Activated effector memory CD4-positive, alpha-beta T cell treated with anti-CD3 and anti-CD28 coated beads, Interleukin-2, amount 50 U/mL, for 16 hours (primary cell): ENCODE data around the gene PTMS.
"Not testable (repeated sequence)": the region's sequence is repeated elsewhere in the genome, so short reads cannot be mapped to it uniquely, and the experiment has no call there.

Experiments used
- DNase-seq: peaks from one replicate; pipeline ENCODE4 v3.0.0-alpha.2; 2020

PTMS gene, protein sequence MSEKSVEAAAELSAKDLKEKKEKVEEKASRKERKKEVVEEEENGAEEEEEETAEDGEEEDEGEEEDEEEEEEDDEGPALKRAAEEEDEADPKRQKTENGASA

DNA sequence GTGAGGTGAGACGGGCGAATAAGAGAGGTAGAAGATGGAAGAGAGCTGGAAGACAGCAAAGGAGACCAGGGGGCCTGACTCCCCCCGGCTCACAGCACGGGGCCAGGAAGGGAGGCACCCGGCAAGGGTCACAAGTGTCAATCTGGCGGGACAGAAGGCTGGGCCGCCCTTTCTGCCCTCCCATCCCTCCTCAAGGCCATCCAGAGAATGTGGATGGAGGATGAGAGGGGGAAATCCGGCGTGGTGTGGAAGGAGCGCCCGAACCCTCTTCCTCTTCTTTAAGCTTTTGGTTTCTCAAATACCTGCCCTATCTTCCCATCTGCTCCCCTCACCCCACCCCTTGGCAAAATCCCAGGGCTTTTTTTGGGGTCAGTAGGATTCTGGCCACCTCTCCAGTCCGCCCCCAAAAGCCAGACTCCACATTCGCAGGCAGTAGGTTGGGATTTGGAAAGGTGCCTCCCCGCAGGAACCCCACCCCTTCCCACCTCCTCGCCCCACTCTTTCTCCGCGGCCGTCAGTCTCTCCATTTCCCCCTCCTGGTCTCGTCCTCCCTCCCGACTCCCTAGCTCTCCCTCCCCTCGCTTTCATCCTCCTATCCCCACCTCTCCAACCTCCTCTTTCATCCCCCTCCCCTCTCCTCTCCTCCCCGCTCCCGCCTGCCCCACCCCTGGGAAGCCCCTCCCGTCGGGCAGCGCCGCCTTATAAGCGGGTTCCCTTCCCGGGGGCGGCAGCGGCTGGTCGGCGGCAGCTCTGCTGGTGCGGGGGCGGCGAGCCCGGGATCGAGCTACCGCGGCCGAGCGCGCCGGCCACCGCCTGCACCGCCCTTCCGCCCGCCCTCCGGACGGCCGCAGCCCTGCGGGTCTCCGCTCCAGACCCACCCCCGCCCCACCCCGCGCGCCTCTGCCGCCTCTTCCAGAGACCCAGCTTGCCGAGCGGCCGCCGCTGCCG lies at the start of gene PTMS:
Gene PTMS (plus strand): TSS at position 730 of the 948 bp plus-strand sequence. CDS start 343 bp downstream, outside the sequence.
- peak; percentile 76 for DNase-seq

DNA sequence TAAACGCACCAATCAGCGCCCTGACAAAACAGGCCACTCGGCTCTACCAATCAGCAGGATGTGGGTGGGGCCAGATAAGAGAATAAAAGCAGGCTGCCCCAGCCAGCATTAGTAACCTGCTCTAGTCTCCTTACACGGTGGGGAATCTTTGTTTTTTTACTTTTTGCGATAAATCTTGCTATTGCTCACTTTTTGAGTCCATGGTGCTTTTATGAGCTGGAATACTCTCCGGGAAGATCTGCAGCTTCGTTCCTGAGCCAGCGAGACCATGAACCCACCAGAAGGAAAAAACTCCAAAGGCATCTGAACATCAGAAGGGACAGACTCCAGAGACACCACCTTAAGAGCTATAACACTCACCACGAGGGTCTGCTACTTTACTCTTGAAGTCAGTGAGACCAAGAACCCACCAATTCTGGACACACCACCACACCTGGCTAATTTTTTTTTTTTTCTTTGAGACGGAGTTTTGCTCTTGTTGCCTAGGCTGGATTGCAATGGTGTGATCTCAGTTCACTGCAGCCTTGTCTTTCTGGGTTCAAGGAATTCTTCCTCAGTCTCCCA lies 49.2 kb upstream of the PTMS start:
- no peak for DNase-seq

DNA sequence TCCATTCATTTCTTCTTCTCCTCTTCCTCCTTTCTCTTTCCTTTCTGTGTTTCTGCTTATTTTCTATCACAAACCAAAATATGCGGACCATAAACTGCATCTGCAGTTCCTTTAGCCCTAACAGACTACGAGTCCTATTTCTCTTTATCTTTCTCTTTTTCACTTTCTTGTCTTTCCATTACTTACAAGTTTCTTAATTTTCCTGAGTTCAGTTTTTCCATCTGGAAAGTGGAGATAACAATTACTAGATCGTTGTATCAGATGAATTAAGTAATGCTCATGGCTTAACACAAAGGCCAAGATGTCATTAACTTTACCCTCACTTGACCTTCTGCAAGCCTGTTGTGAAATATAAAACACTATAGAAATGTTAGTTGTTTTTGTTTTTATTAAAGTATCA lies 43.3 kb upstream of the PTMS start:
- DNase-seq = no peak

DNA sequence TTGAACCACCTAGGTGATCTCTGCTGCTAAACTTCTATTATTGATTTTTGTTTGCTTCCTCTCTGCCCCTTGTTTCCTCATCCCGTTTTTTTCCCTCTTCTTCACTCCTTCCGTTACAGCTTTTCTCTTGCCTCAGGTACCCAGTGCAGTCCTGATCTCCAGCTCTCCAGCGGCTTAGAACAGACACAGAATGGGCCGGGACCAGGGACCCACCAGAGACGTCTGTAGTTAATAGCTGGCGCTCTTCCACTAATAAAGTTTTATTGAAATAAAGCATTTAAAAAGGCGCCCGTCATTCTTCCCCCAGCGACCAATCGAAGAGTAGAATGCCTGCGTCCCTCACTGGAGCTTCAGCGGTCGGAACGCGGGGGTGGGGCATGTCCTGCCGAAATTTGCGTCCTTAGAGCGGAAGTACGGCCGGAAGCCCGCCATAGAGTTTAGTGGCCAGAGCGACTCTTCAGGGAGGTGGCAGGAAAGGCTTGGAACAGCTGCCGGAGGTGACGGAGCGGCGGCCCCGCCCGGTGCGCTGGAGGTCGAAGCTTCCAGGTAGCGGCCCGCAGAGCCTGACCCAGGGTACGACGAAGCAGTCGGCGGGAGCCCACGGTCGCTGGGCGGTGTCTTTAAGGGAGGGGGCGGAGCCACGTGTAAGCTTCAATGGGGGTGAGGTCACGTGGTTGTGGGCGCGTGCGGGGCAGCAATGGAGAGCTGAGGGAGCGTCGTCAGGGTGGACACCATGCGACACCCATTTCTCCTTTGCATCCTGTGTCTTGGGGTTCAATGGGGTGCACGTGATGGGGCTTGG lies 42.4 kb upstream of the PTMS start, which contains the start of gene COPS7A:
Gene COPS7A (plus strand): TSS at position 440 of the 802 bp plus-strand sequence. CDS start 611 bp downstream, outside the sequence.
- DNase-seq = peak; percentile 98

DNA sequence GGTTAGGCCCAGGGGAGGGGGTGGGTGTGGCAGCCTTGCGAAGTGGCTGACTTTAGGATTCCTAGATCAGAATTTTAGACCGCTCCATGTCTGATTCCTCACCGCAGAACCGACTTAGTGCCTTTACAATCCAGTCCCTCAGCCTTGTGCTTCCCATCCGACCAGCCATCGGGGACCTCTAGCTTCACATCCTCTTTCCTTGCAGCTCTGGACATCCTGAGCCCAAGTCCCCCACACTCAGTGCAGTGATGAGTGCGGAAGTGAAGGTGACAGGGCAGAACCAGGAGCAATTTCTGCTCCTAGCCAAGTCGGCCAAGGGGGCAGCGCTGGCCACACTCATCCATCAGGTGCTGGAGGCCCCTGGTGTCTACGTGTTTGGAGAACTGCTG lies 41.8 kb upstream of the PTMS start:
- peak; percentile 71 for DNase-seq

DNA sequence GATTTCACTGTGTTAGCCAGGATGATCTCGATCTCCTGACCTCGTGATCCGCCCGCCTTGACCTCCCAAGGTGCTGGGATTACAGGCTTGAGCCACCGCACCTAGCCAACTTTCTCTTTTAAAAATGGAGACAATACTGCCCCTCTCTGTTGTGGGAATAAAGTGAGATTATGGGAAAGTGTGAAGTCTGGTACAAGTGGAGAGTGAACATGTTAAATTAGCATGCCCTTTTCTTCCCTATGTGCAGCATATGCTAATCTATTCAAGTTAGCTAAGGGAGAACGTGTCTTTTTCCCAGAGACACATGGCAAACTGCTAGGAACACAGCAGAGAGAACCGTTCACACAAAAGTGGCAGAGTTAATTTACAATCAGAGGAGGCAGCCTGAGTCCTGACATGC lies 40.8 kb upstream of the PTMS start:
- DNase-seq = no peak

DNA sequence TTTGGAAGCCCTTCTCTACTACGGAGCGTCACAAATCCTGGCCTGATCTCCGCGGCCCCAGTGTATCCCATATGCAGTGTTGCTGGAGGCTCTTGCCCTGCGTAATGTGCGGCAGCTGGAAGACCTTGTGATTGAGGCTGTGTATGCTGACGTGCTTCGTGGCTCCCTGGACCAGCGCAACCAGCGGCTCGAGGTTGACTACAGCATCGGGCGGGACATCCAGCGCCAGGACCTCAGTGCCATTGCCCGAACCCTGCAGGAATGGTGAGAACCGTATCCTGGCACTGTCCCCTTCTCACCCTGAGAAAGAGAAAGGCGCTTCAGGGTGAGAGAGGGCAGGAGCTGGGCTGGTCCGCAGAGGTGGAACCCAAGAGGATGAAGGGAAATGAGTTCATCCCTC lies 37.0 kb upstream of the PTMS start:
- DNase-seq = no peak

DNA sequence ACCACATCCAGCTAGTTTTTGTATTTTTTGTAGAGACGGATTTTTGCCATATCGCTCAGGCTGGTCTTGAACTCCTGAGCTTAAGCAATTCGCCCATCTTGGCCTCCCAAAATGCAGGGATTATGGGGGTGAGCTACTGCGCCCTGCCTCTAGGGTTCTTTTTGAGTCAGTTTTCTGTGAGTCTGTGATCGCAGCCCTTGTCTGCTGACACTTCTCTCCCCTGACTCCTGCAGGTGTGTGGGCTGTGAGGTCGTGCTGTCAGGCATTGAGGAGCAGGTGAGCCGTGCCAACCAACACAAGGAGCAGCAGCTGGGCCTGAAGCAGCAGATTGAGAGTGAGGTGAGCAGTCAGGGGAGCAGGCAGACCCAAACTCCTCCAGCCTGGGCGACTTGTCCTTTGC lies 36.0 kb upstream of the PTMS start:
- no peak for DNase-seq

DNA sequence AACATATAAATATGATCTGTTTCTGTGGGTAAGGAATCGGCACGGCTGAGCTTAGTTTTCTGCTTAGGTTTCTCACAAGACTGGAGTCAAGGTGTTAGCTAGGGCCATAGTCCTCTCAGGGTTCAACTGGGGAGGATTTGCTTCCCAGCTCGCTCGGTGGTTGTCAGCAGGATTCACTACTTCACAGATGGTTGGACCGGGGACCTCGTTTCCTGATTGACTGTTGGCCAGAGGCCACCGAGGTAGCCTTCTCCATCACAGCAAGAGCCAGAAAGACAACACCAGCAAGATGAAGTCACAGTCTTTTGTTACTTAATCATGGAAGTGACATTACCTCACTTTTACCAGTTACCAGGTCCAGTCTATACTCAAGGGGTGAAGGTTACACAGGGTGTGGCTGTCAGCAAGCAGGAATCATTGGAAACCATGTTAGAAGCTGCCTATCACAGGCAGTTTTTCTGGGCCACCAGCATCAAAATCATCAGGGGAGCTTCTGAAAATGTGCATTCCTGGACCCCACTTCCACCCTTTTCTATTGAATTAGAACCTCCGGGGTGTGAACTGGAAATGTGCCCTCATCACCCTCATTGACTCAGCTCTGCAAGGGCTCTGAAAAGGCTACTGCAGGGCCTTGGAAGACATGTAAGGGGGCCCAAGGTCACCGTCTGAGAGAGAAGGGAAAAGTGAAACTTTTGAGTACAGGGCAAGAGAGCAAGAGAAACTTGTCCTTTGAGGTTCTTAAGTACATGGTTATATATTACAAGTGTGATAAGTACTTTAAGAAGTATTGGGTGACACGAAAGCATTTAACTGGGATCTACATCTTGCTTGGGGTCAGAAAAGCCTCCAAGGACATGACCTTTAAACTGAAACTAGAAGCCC lies 31.4 kb upstream of the PTMS start:
- no peak for DNase-seq

DNA sequence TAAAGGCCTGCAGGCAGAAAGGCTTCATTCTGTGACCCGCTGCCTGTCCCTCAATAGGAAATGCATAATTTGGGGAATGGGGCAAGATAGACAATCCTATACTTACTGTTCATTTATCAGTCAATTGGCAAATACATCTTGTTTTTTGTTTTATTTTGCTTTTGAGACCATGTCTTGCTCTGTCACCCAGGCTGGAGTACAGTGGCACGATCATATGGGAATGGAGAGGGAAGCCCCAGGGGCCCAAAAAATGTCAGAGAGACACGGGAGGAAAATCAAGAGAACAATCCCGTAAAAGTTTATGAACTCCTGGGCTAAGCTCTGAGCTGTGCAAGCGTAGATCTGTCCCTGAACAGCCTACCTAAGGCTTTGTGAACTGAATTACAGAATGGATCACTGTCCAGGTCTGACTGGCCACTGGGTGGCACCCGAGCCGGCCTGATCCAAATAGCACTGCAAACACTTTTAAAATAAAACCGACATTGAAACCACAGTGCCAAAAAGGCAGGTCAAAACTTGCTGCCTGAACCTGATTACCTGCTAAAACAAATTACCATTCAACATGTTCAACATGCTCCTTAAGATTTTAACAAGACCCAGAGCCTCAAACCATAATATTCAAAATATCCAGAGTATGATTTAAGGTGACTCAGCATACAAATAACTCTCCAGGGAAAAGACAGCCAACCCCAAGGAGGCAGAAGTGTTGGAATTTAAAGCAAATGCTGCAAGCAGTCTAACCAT lies 30.5 kb upstream of the PTMS start:
- DNase-seq = peak; percentile 75

DNA sequence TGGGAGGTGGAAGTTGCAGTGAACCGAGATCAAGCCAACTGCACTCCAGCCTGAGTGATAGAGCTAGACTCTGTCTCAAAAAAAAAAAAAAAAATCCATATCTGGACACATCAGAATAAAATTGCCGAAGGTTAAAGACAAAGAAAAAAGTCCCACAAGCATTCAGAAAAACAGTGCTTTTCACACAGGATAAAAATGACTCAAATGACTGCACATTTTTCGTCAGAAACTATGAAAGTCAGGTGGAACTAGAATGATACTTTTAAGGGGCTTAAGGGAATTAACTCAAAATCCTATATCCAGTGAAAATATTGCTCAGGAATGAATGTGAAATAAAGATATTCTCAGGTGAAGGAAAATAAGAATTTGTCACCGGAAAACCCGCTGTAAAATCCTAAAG lies 29.4 kb upstream of the PTMS start:
- no peak for DNase-seq

DNA sequence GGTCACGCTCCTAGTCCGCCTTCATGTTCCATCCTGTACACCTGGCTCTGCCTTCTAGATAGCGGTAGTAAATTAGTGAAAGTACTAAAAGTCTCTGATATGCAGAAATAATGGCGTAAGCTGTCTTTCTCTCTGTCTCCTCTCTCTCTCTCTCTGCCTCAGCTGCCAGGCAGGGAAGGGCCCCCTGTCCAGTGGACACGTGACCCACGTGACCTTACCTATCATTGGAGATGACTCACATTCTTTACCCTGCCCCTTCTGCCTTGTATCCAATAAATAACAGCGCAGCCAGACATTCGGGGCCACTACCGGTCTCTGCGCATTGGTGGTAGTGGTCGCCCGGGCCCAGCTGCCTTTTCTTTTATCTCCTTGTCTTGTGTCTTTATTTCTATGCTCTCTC lies 24.1 kb upstream of the PTMS start:
- DNase-seq = not testable (repeated sequence)

DNA sequence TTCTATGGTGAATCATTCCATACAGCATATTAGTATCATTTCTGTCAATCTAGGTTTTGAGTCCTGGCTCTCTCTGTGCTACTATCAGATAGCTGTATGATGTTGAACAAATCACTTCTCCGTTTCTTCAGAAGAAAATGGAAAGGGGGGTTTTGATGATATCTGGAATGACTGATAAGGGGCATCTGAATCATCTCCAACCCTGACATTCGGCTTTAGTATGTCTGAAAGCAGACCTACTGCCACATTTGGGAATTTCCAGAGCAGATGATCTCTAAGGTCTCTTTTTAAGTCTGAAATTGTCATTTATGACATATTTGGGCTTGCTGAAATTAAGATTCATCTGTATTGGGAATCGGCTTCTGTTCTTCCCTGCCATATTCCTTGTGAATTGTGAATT lies 23.3 kb upstream of the PTMS start:
- DNase-seq = no peak

DNA sequence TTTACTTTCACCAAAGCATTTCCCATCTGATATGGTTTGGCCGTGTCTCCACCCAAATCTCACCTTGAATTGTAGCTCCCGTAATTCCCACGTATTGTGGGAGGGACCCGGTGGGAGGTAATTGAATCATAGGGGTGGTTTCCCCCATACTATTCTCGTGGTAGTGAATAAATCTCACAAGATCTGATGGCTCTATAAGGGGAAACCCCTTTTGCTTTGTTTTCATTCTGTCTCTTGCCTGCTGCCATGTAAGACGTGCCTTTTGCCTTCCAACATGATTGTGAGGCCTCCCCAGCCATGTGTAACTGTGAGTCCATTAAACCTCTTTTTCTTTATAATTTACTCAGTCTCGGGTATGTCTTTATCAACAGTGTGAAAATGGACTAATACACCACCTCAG lies 22.9 kb upstream of the PTMS start:
- DNase-seq = not testable (repeated sequence)

DNA sequence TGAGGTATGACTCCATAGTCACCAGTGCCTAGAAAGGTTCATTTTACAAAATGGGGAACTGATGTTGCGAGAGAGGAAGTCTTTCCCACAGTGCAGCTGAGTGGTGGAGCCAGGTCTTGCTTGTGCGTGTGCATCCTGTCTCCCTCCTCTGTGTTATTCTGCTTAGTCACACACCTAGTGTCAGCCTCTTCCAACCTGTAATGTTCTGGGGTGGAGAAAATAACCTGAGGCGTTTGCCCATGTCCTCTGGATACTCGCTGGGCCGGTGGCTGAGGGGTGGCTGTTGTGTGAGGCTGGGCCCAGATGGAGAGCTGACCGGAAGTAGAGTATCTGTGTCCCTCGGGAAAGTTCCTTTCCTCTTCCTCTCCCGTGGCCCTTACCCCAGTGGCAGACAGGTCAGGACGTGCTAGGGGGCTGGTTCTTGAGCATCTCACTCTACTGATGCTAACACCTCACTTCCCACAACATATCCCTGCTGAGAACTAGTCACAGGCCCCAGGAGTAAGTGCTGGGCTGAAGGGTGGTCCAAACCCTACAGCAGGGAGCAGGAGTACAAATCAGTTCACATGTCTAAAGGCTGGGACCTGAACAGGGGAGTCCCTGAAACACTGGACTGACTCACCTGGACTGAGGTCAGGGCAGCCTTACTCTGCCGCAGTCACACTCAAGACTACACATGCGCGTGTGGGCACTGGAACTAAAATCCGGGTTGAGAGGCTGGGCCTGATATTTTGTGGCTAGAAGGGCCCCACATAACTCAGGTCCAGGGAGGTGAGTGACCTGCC lies 20.2 kb upstream of the PTMS start:
- DNase-seq = no peak

DNA sequence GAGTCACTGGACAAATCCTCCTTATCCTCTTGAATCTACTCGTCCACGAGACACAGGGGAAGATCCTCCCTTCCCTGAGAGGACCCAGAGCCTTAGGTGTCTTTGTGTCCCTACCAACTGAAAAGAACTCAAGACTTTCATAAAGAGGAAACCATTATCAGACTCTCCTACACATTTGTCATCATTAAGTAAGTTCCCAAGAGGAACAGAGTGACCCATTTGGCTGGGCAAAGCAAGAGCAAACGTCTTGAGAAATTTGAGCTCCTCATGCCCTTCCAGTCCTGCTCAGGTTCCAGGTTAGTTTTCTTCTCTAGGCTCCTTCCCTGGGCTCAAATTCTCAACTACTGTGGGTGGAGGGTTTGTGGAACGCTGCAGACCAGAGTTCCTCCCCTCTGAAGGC lies 18.9 kb upstream of the PTMS start:
- no peak for DNase-seq

DNA sequence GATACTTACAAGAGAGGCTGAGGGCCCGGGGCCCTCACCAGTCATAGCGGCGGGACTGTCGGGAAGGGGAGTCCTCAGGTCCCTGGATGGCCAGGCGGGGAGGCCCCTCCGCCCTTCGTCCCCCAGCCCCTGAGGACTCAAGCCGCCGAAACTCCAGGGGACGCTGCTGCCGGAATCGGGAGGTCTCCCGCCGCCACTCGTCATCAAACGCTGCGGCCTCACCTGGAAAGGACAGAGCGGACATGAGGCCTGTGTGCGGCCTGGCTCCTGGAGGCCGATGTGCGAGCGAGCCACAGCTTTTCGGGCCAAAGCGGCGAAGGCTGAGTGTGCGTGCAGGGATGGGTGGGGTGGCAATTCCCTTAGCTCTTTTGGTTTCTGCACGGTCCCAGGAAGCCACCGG lies 17.4 kb upstream of the PTMS start:
- DNase-seq = no peak

DNA sequence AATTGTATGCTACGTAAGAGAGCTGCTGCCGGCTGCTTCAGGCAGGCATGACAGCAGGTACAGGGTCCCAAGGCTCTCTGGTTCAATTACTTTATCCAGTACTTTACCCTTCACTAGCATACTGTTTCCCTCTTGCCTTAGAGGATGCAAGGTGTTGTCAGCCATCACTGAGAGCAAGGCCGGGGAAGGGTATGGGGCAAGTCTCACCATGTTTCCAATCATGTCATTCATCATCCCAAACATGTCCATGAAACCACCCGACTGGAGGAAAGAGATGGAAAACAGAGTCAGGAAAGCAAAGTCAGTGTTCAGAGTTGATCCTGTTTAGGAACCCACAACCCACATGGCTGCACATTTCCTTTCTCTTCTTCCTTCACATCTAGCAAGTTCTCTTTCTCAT lies 15.7 kb upstream of the PTMS start:
- DNase-seq = no peak

DNA sequence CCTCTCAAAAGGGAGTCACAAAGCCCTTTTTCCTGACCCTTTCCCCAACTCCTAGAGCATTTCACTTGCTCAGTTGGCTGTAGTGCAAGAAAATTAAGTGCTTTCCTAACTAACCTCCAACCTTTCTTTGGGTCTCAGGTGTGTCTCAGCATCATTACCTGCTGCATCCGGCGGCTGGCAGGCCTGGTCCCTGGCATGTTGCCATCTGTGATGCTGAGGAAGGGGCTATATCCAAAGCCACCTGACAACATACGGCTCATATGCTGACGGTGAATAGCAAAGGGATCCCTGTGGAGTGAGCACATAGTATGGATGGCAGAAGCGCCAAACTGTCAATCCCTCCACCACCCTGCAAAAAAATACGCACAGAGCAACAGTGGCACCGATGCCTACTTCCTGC lies 14.4 kb upstream of the PTMS start:
- DNase-seq = no peak

DNA sequence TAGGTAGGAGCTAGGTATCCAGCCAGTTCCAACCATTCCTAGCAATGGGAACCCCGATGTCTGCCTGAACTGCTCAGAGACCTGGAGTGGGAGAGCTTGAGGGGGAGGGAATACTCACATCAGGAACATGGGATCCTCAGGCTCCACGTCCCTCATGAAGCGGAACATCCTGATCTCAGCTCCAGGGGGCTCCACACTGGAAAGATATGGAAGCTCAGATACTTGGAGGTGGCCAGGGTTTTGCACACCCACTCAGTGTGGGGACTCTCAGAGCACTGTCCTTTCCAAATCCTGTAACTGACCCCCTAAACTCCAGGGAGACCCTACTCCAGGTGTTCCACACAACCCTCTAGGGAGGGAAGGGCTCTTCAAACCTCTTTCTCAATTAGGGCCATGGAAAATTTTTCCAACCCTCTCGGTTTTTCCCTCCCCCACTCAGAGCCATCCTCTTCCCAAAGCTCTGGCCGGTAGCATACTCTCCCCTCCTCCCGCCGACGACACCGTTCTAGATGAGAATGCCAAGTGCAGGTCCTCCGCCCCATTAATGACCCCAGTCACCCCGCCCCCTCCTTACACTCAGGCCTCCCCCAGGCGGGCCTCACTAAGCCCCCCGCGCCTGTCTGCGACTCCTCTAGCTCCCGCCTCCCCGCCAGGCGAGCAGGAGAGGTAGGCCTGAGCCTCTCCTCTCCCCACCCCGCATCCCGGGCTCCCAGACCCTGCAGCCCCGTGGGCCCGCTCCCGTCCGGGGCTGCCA lies 13.8 kb upstream of the PTMS start:
- no peak for DNase-seq
